Activated naive CD4-positive, alpha-beta T cell treated with anti-CD3 and anti-CD28 coated beads, Interleukin-2, amount 10 ng/mL, durations not matched to agents 7 days and 5 days (primary cell): ENCODE results near the gene ZNF548.

Experiments used
- CTCF ChIA-PET: fragments of 350-600 bp; sonication (Branson Sonifier 250); formaldehyde crosslinking; loops from one replicate; lab custom pipeline; 2021; ENCODE audit warnings: antibody characterized with exemption; lab: Charles Lee
- DNase-seq: peaks from one replicate; pipeline ENCODE4 v3.0.0-alpha.2; 2020
- H3K27ac Mint-ChIP-seq: one replicate; pipeline ENCODE4 v1.8.0; 2021; ENCODE audit warnings: mild to moderate bottlenecking, moderate library complexity, mixed read lengths
- H3K27me3 Mint-ChIP-seq: one replicate; pipeline ENCODE4 v1.8.0; 2021; ENCODE audit warnings: mild to moderate bottlenecking, mixed read lengths
- H3K36me3 Mint-ChIP-seq: one replicate; pipeline ENCODE4 v1.8.0; 2021; ENCODE audit warnings: mixed read lengths
- H3K4me1 Mint-ChIP-seq: one replicate; pipeline ENCODE4 v1.8.0; 2021; ENCODE audit warnings: mixed read lengths
- H3K4me3 Mint-ChIP-seq: one replicate; pipeline ENCODE4 v1.8.0; 2021; ENCODE audit warnings: mild to moderate bottlenecking, moderate library complexity, mixed read lengths
- H3K9me3 Mint-ChIP-seq: one replicate; pipeline ENCODE4 v1.8.0; 2021; ENCODE audit warnings: mixed read lengths

Gene ZNF548

GRCh38 chr19:57389730-57390598 is at the start of gene ZNF548:
Gene ZNF548 (plus strand): TSS chr19:57389854. CDS start chr19:57390100, 246 bp downstream.
- peak; percentile 97 for DNase-seq
- H3K27ac Mint-ChIP-seq: peak within 1 kb of the TSS; percentile 96
- H3K36me3 Mint-ChIP-seq: peaks cover 50% of the 10 kb centered on the region
- H3K4me3 Mint-ChIP-seq: peak within 1 kb of the TSS; percentile 96
- peaks cover 33% of the 10 kb centered on the region for H3K4me1 Mint-ChIP-seq
- peaks cover 51% of the 10 kb centered on the region for H3K9me3 Mint-ChIP-seq
- no peaks in the 10 kb centered on the region for H3K27me3 Mint-ChIP-seq
- CTCF ChIA-PET: interaction anchor here (0.6 kb wide), 1 partner anchor 918 kb away, joined by 3 read pairs; no protein-coding TSS in a partner anchor

GRCh38 chr19:57342582-57342981 is 47.1 kb upstream of the ZNF548 start:
- Mint-ChIP-seq H3K27me3 (no peaks in the 10 kb centered on the region), H3K4me1 (no peaks in the 10 kb centered on the region), H3K9me3 (peaks cover 24% of the 10 kb centered on the region), H3K27ac (no peak overlapping the region), H3K4me3 (no peak overlapping the region), H3K36me3 (no peaks in the 10 kb centered on the region)
- no peak for DNase-seq
- CTCF ChIA-PET: no interaction called here

GRCh38 chr19:57348136-57348535 is 41.5 kb upstream of the ZNF548 start:
- Mint-ChIP-seq H3K4me3 (no peak overlapping the region), H3K27me3 (no peaks in the 10 kb centered on the region), H3K36me3 (peaks cover 28% of the 10 kb centered on the region), H3K4me1 (peaks cover 29% of the 10 kb centered on the region), H3K9me3 (peaks cover 23% of the 10 kb centered on the region), H3K27ac (no peak overlapping the region)
- DNase-seq: no peak
- CTCF ChIA-PET: no interaction called here

GRCh38 chr19:57350877-57351805 is 38.5 kb upstream of the ZNF548 start, which contains the start of gene ZNF304:
Gene ZNF304 (plus strand): TSS chr19:57351271. CDS start chr19:57351665, 394 bp downstream.
- peak; percentile 94 for DNase-seq
- peaks cover 34% of the 10 kb centered on the region for H3K4me1 Mint-ChIP-seq
- peaks cover 47% of the 10 kb centered on the region for H3K9me3 Mint-ChIP-seq
- CTCF ChIA-PET: interaction anchor here (0.8 kb wide), 1 partner anchor 958 kb away, joined by 4 read pairs; no protein-coding TSS in a partner anchor
- H3K4me3 Mint-ChIP-seq: peak within 1 kb of the TSS; percentile 89
- H3K27me3 Mint-ChIP-seq: no peaks in the 10 kb centered on the region
- H3K27ac Mint-ChIP-seq: peak within 1 kb of the TSS; percentile 92
- H3K36me3 Mint-ChIP-seq: peaks cover 56% of the 10 kb centered on the region

- DNase-seq: no peak
- H3K4me1 Mint-ChIP-seq: peaks cover 34% of the 10 kb centered on the region
- CTCF ChIA-PET: no interaction called here
- H3K27ac Mint-ChIP-seq: peak overlapping the region; percentile 92
- H3K36me3 Mint-ChIP-seq: peaks cover 64% of the 10 kb centered on the region
- peak overlapping the region; percentile 89 for H3K4me3 Mint-ChIP-seq
- H3K9me3 Mint-ChIP-seq: peaks cover 53% of the 10 kb centered on the region
- no peaks in the 10 kb centered on the region for H3K27me3 Mint-ChIP-seq
Observed at GRCh38 chr19:57351867-57352266, 37.8 kb upstream of the ZNF548 start.

GRCh38 chr19:57355916-57356315 is 33.7 kb upstream of the ZNF548 start:
- H3K9me3 Mint-ChIP-seq: peaks cover 77% of the 10 kb centered on the region
- H3K4me1 Mint-ChIP-seq: peaks cover 28% of the 10 kb centered on the region
- DNase-seq: no peak
- CTCF ChIA-PET: no interaction called here
- no peaks in the 10 kb centered on the region for H3K27me3 Mint-ChIP-seq
- peaks cover 86% of the 10 kb centered on the region for H3K36me3 Mint-ChIP-seq
- H3K4me3 Mint-ChIP-seq: no peak overlapping the region
- peak overlapping the region; percentile 14 for H3K27ac Mint-ChIP-seq

- H3K4me1 Mint-ChIP-seq: peaks cover 13% of the 10 kb centered on the region
- no peaks in the 10 kb centered on the region for H3K27me3 Mint-ChIP-seq
- no peak for DNase-seq
- peaks cover 76% of the 10 kb centered on the region for H3K9me3 Mint-ChIP-seq
- no peak overlapping the region for H3K27ac Mint-ChIP-seq
- H3K36me3 Mint-ChIP-seq: peaks cover 77% of the 10 kb centered on the region
- no peak overlapping the region for H3K4me3 Mint-ChIP-seq
- CTCF ChIA-PET: no interaction called here
Observed at GRCh38 chr19:57357406-57357805, 32.2 kb upstream of the ZNF548 start.

GRCh38 chr19:57359300-57359699 is 30.4 kb upstream of the ZNF548 start:
- CTCF ChIA-PET: no interaction called here
- H3K4me3 Mint-ChIP-seq: no peak overlapping the region
- H3K27ac Mint-ChIP-seq: no peak overlapping the region
- peaks cover 16% of the 10 kb centered on the region for H3K4me1 Mint-ChIP-seq
- peaks cover 4% of the 10 kb centered on the region for H3K27me3 Mint-ChIP-seq
- DNase-seq: no peak
- H3K9me3 Mint-ChIP-seq: peaks cover 72% of the 10 kb centered on the region
- peaks cover 70% of the 10 kb centered on the region for H3K36me3 Mint-ChIP-seq

- CTCF ChIA-PET: no interaction called here
Observed at GRCh38 chr19:57362419-57362818, 27.2 kb upstream of the ZNF548 start.

GRCh38 chr19:57362997-57363687 is 26.5 kb upstream of the ZNF548 start, which contains the start of the genes TRAPPC2B and ZNF547:
Gene TRAPPC2B (plus strand): TSS chr19:57363551. CDS start chr19:57364834, 1,283 bp downstream.
Gene ZNF547 (plus strand): TSS chr19:57363551. CDS start chr19:57368556, 5,005 bp downstream.
- DNase-seq: peak; percentile 99
- CTCF ChIA-PET: no interaction called here
- Mint-ChIP-seq H3K36me3 (peaks cover 49% of the 10 kb centered on the region), H3K4me3 (peak within 1 kb of the TSS; percentile 93), H3K4me1 (peaks cover 19% of the 10 kb centered on the region), H3K9me3 (peaks cover 51% of the 10 kb centered on the region), H3K27me3 (peaks cover 4% of the 10 kb centered on the region), H3K27ac (peak within 1 kb of the TSS; percentile 96)

More at GRCh38 chr19:57362419-57362818, 27.2 kb upstream of the ZNF548 start:
- H3K36me3 Mint-ChIP-seq: peaks cover 52% of the 10 kb centered on the region
- peak overlapping the region; percentile 96 for H3K27ac Mint-ChIP-seq
- H3K9me3 Mint-ChIP-seq: peaks cover 52% of the 10 kb centered on the region
- peaks cover 19% of the 10 kb centered on the region for H3K4me1 Mint-ChIP-seq
- peak overlapping the region; percentile 93 for H3K4me3 Mint-ChIP-seq
- H3K27me3 Mint-ChIP-seq: peaks cover 4% of the 10 kb centered on the region
- no peak for DNase-seq

- Mint-ChIP-seq H3K9me3 (peaks cover 52% of the 10 kb centered on the region), H3K4me3 (peak overlapping the region; percentile 93), H3K36me3 (peaks cover 47% of the 10 kb centered on the region), H3K27ac (peak overlapping the region; percentile 96), H3K4me1 (peaks cover 19% of the 10 kb centered on the region), H3K27me3 (peaks cover 4% of the 10 kb centered on the region)
- DNase-seq: no peak
- CTCF ChIA-PET: no interaction called here
Observed at GRCh38 chr19:57363688-57364181, 25.9 kb upstream of the ZNF548 start.

GRCh38 chr19:57366776-57367175 is 22.9 kb upstream of the ZNF548 start:
- H3K9me3 Mint-ChIP-seq: peaks cover 50% of the 10 kb centered on the region
- CTCF ChIA-PET: no interaction called here
- H3K27me3 Mint-ChIP-seq: peaks cover 4% of the 10 kb centered on the region
- H3K36me3 Mint-ChIP-seq: peaks cover 57% of the 10 kb centered on the region
- H3K4me1 Mint-ChIP-seq: peaks cover 19% of the 10 kb centered on the region
- no peak overlapping the region for H3K4me3 Mint-ChIP-seq
- H3K27ac Mint-ChIP-seq: no peak overlapping the region
- DNase-seq: no peak

- H3K9me3 Mint-ChIP-seq: peaks cover 75% of the 10 kb centered on the region
- no peaks in the 10 kb centered on the region for H3K27me3 Mint-ChIP-seq
Observed at GRCh38 chr19:57374179-57374578, 15.5 kb upstream of the ZNF548 start.

More at GRCh38 chr19:57374179-57374578, 15.5 kb upstream of the ZNF548 start:
- Mint-ChIP-seq H3K4me1 (no peaks in the 10 kb centered on the region), H3K4me3 (no peak overlapping the region), H3K36me3 (peaks cover 79% of the 10 kb centered on the region), H3K27ac (no peak overlapping the region)
- CTCF ChIA-PET: no interaction called here
- no peak for DNase-seq
